Measurements from ENCODE around the gene MRGPRX1. TPM values are rescaled to one million over a fixed set of nuclear protein-coding genes. Genes with fewer than 3 reads are reported as not detected.

Gene MRGPRX1
- total RNA-seq, 4 donors from 2014 or later: not detected

DNA sequence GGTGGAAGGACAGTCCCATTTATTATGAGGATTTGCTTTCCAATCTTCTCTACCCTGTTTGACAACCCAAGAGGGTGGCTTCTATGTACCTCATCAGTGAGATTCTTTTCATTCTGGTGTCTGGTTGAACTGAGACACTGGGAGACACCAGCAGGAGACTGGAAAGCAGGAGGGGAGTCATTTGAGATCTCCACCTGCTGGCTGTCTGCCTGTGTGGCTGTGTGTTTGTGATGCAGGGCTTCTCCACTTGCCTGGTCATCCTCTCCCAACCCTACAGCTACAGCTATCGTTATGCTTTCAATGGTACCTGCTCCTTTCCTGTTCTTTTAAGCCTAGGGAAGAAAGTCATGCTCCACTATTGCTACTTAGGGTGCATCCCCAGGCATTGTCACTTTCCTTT, 48.6 kb downstream of the MRGPRX1 start:
- Histone ChIP-seq H3K4me1 (no peaks in the 10 kb centered on the region), H3K36me3 (no peaks in the 10 kb centered on the region), H3K4me3 (no peak overlapping the region), H3K27me3 (no peaks in the 10 kb centered on the region), H3K9me3 (no peaks in the 10 kb centered on the region), H3K27ac (no peak overlapping the region)
- WGBS, 2 donors: 42 to 67% methylated on average over 1 of the region's 1 CpG
- intact Hi-C loops (cut with DNase I): no loop called here
- TF ChIP-seq CTCF (IDR thresholded peaks at IDR 0.05): no peak
- no peak for TF ChIP-seq POLR2A (IDR thresholded peaks at IDR 0.05)
- DNase-seq: no peak

Other genes starting within 250 kb of the MRGPRX1 start
- gene TMEM86A, start 240.6 kb downstream of the MRGPRX1 start, total RNA-seq: 1 to 10 TPM in 3 of 4 donors, under 1 TPM in 1; 0.97 to 4.8 (median 1.5) TPM
- gene IGSF22, start 213.2 kb downstream of the MRGPRX1 start, total RNA-seq: under 1 TPM in 1 of 4 donors, not detected in 3; under 0.01 TPM
- under 1 TPM; 0.18 to 0.95 (median 0.58) TPM for gene PTPN5, start 147.6 kb downstream of the MRGPRX1 start, total RNA-seq
- under 1 TPM in 1 of 4 donors, not detected in 3; 0.19 TPM for gene MRGPRX2, start 121.3 kb upstream of the MRGPRX1 start, total RNA-seq
- gene ZDHHC13, start 177.8 kb upstream of the MRGPRX1 start, total RNA-seq: 10 to 100 TPM; 45.8 to 64.9 (median 58.1) TPM